ENCODE measurements around the gene SLC26A4.
"Not testable (repeated sequence)": the region's sequence is repeated elsewhere in the genome, so short reads cannot be mapped to it uniquely, and the experiment has no call there.

SLC26A4 gene
- total RNA-seq: 0.19 to 2.3 (median 0.33) reads per million in 3 experiments

DNA sequence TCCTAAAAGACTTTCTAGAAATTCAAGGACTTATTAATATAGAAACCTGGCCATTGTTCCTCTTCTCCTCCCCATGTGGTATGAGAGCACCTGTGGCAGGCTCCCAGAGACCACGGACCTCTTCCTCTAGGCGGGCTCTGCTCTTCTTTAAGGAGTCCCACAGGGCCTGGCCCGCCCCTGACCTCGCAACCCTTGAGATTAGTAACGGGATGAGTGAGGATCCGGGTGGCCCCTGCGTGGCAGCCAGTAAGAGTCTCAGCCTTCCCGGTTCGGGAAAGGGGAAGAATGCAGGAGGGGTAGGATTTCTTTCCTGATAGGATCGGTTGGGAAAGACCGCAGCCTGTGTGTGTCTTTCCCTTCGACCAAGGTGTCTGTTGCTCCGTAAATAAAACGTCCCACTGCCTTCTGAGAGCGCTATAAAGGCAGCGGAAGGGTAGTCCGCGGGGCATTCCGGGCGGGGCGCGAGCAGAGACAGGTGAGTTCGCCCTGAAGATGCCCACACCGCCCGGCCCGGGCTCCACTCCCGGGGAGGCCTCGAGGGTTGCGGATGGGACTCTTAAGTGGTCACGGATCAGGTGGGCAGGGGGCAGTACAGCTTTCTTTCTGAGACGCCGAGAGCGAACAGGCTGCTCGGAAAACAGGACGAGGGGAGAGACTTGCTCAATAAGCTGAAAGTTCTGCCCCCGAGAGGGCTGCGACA is at the start of gene SLC26A4:
Gene SLC26A4, plus strand, starts transcription at position 448 of the 700 bp plus-strand sequence. CDS start 814 bp downstream, outside the sequence.
- DNase-seq: no peak

DNA sequence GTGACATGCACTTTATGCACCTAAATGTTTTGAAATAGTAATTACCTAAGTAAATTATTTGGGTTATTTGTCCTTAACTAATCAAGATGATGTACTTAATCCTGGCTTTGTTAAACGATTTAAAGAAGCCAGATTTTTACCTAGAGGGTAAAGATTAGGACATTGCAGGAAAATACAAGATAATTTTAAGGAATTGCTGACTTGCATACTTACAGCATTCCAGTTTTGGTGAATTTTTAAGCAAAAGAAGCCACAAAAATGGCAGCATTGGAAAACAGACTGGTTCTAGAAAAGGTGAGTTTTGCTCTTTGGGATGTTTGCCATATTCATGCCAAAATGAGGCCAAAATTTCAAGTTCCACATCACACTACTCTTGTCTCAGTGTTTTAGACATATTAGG is 47.2 kb upstream of the SLC26A4 start:
- DNase-seq: no peak

DNA sequence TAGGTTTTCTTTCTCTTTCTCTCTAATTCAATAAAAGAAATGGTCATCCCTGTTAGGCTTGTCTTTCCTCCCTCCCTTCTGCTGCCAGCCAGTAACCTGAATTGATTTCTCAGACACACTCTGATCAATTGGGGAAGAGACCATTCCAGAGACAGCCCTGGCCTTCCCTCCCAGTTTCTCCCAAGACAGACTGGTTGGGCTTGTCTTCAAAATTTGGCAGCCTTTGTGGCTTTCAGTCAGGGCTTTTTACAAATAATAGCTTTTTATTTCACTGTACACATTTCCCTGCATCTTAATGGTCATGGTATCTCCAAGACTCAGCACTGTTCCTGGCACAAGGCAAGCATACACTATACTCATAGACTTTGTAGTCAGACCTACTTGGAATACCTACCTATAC is 46.7 kb upstream of the SLC26A4 start:
- no peak for DNase-seq

DNA sequence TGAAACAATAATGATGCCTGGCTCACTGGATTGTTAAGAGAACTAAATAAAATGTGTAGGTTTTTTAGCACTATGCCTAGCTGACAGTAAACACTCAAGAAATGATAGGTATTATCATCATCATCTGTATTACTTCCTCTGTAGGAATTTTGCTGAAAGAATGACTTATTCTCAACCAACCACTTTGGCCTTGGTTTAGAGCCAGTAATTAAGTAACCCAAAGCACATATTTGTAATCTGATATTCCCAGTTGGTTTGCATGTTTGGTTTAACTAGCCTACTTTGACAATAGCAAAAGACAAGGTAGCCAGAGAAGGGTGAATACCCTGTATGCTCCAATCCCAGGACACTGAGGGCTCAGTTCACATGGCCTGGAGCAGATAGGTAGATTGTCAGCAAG is 46.2 kb upstream of the SLC26A4 start:
- DNase-seq: no peak

DNA sequence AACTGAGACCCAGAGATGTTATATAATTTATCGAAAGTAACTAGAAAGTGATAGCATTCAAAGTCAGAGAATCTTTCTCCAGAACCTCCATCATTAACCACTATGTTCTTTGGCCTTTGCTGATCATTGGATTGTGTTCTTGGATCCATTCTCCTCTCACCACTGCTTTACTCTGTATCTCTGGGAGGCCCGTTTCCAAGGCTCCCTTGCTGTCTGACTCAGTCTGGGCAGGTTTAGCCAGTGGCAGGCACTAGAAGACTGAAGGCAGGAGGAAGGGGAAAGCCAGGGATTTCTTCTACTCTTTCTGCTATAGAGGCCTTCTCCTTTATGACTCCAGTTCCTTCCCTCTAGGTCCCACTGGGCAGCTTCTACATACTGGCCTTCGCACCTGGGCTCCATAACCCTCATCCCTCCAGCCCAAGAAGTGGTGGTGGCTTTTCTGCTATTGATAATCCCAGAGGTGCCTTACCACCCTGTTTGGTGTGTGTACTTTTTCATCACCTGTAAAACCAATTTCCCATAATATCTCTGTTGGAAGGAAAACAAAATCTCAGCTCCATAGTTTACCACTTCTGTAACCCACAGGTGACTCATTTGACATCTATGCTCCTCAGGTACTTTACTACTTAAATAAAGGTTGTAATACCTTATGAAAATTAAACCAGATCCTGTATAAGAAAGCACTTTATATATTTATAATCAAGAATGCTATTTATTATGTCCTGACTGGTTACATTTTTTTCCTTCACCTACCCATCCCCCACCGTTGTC is 44.5 kb upstream of the SLC26A4 start:
- DNase-seq: no peak

DNA sequence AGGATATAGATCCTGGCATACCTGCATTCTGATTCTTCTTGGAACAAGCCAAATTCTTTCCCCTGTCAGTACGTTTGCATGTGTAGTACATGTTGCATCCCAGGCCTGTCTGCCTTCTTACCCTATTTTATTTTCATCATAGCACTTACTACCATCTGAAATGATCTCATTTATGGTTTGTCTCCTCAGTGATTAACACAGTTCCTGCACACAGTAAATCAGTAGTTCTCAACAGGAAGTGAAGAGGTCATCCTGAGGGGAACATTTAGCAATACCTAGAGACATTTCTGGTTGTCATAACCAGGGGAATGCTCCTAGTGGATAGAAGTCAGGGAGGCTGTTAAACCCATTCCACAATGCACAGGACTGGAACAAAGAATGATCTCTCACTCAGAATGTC is 38.2 kb upstream of the SLC26A4 start:
- DNase-seq: no peak

DNA sequence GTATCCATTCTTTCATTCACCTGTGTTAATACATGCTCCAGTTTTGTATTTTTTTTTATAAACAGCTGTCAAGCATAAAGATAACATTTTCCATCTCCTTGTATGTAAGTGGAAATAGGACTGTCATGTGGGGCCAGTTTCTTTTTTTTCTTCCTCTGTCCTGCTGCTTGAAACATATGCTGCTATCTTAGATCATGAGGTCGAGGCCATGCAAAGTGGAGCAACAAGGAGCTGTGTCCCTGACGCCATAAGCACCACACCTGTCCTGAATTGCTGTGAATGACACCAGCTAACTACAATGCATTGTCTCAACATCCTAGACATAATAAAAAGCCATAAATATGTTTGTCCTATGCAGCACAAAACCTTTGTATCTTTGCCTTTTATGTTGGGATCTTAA is 37.7 kb upstream of the SLC26A4 start:
- DNase-seq: no peak

DNA sequence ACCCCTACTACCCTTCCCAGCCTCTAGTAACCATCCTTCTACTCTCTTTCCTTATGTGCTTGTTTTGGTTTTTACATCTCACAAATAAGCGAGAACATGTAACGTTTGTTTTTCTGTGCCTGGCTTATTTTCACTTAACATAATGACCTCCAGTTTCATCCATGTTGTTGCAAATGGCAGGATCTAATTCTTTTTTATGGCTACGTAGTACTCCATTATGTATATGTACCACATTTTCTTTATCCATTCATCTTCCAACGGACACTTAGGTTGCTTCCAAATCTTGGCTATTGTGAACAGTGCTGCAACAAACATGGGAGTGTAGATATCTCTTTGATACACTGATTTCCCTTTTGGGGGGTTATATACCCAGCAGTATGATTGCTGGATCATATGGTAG is 33.6 kb upstream of the SLC26A4 start:
- no peak for DNase-seq

DNA sequence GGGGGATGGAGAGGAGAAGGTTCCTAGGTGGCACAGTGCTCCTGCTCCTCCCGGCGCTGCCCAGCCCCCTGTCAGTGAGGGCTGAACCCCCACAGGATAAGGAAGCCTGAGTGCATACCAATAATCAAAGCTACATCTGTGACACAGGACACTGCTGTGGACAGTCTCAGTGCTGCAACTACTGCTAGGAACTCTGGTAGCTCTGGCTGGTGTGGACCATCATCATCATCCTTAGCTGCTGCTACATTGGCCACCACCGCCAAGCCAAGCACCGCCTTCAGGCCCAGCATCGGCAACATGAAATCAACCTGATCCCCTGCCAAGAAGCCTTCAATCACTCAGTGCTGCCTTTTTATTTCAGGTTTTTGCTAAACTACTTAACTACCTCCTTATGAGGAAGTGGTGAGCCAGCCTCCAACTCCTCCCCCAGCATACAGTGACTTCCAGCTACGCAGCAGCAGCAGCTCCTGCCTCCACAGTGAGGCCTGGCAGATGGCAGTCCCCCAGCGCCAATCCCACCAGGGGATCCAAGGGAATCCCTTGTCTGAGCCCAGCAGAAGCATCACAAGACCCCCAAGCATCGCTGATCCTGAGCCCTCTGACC is 32.1 kb upstream of the SLC26A4 start:
- DNase-seq: no peak

DNA sequence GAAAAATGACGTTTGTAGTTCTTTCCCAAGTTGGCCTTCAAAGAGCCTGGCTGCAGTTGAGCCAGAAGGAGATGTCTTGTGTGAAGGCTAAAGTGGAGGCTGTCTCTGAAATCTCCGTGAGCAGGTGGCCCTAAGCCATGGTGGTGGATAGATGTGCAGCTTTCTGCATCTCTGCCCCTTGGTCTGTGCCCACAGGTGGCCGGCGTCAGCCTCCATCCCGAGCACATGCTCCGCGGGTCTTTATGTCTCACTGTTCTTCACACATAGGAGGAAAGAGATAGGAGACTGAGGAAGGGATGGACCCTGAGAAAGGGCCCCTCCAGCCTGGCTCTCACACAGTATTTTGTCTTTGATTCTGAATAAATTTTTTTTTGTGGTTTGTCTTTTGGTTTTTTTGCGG is 30.3 kb upstream of the SLC26A4 start:
- no peak for DNase-seq

DNA sequence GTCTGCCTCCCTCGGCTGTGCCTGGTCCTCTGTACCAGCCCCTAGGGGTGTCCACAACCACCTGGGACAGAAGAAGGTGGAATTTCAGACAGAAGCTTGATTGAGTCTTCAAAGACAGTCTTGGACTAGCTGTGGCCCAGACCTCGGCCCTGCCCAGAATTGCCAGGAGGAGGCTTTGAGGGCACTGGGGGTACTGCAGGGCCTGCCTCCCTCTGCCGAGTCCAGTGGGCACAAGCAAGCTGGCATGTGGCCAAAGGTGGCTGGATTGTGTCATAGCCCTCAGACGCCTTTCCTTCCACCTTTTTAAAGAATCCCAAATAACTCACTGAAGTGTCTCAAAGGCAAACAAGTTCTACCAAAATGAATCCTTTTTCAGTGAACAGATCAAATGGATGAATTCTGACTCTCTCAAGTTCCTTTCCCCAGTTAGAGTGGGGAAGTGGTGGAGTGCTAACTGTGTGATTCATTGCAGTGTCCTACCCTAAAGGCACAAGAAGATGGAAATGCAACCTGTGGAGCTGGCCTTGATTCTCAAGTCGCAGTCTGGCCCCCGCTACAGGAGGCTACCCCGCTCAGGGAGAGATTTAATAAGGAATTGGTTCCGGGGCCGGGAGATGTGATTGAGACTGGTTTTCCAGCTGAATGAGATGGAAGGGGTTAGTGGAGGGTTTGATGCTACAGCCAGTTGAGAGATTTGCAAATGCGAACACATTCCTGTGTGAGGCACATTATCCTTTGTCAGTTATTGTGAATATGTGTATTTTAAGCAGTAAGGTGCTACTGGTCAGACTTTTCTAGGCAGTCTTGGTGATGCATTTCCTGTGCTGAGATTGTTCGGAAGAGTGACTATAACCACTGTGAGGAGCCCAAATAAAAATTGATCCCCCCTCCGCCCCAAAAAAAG is 28.8 kb upstream of the SLC26A4 start:
- no peak for DNase-seq

DNA sequence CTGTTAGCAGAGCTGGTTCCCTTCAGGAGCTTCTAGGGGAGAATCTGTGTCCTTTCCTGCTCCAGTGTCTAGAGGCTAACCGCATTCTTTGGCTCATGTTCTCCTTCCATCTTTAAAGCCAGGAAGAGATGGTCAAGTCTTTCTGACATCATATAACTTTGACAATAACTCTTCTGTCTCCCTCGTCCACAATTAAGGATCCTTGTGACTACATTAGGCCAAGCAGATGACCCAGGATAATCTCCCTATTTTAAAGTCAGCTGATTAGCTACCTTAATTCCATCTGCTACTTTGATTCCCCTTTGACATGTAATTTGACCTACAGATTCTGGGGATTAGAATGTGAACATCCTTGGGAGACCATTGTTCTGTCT is 28.1 kb upstream of the SLC26A4 start:
- no peak for DNase-seq

DNA sequence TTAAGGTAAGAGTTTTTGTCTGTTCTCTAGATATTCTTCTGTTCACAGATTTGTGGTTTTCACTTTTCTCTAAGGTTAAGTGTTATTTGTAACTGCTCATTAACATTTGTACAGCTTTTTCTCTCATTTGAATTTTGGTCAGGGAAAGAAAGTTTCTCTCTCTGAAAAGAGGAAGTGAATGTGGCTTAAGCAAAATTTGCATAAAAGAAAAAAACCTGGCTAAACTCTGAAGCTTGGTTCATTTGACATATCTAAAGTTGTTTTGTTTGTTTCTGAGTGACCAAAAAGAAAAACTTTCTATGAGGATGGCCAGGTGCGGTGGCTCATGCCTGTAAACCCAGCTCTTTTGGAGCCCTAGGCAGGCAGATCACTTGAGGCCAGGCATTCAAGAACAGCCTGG is 22.0 kb upstream of the SLC26A4 start:
- DNase-seq: no peak

DNA sequence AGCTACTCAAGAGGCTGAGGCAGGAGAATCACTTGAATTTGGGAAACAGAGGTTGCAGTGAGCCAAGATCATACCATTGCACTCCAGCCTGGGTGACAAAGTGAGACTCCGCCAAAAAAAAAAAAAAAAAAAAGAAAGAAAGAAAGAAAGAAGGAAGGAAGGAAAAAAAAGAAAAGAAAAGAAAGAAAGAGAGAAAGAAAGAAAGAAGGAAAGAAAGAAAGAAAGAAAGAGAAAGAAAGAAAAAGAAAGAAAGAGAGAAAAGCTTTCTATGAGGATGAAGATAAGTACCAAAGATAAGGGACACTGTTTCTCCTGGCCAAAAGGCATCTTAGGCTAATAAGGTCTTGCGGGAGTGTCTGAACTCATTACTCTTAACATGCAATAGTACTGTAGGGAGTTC is 21.6 kb upstream of the SLC26A4 start:
- DNase-seq: not testable (repeated sequence)

DNA sequence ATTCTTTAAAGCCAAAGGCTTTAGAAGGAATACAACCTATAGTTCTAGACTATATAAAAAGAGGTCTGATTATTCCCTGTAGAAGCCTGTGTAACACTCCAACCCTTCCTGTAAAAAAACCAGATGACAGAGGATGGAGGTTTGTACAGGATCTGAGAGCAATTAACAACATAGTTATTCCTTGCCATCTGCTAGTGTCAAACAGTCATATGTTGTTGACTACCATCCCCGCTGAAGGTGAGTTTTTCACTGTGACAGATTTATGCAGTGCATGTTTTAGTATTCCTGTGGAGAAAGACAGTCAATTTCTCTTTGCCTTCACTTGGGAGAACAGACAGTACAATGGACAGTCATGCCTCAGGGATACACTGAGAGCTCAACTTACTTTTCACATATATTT is 19.0 kb upstream of the SLC26A4 start:
- no peak for DNase-seq

DNA sequence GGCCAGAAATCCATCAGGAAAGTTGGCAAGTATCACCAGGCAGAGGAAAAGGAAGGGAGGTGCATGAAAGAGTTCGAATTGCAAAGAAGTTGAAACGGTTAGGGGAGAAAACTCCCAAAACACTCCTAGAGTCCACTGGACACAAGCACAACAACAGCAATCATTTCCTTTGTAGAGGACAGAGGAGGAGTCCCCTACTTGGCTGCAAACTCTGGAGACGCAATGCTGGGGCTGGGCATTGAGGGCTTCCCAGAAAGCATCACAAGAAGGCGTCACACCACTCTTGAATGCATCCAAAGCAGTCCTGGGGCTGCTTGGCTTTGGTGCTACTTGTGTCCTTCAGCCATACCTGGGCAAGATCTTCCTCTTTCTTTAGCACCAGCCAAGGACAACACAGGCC is 18.1 kb upstream of the SLC26A4 start:
- no peak for DNase-seq

DNA sequence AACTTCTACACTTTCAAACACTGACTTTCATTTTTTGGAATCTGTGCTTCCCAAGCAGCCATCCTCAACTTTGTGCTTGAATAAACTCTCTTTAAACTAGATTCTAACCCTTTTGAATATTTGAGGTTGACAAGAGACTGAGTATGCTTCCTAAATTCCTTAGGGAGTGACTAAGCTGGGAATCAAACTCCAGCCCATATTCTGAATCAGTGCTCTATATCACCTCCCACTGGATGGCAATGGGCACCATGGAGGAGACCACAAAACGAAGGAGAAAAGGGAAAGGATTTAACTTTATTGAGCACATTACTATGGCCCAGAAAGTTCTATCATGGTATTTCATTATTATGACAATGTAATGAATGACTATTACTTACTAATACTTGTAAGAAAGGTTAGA is 17.2 kb upstream of the SLC26A4 start:
- no peak for DNase-seq

DNA sequence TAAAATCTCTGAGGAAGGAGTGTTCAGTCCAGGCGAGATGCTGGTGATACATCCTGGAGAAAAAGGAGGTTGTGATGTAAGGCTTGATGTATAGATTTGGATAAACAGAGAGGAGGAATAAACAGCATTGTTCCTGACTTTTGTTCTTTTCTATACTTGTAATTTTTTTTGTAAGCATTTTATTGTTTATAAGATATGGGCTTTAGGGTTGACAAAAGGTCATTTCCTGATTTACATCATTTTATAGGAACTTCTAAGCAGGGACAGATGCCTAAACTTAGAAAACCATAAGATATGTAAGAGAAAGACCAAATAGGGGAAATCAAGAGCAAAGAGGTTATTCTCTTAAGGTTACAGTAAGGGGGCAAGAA is 16.7 kb upstream of the SLC26A4 start:
- no peak for DNase-seq

DNA sequence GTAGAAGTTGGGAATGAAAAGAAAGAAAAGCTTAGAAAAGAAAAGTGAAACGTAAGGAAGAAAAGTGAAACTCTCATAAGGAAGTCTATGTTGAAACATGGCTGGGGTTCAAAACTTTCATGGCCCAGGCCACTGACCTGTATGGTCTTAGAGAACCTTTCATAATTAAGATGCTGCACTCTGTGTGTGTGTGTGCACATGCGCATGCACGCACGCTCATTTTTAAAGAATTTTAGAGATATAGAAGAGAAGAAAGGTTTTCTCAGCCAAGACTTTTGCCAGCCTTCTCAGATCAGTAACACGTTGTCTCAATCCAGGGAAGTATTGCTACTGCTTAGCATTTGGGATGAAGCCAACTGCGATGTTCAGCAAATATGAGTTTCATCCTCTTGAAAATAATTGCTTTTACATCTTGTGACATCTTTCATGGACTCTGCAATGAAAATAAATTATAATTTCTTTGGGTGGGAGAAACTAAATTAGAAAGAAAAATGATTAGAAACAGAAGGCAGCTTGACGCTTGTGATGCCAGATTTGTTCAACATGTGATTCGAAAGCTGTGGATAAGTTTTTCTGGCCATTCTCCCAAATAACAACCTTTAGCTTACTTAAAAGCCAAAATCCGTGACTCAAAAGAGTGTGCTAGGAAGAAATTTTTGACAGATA is 16.2 kb upstream of the SLC26A4 start:
- DNase-seq: no peak

DNA sequence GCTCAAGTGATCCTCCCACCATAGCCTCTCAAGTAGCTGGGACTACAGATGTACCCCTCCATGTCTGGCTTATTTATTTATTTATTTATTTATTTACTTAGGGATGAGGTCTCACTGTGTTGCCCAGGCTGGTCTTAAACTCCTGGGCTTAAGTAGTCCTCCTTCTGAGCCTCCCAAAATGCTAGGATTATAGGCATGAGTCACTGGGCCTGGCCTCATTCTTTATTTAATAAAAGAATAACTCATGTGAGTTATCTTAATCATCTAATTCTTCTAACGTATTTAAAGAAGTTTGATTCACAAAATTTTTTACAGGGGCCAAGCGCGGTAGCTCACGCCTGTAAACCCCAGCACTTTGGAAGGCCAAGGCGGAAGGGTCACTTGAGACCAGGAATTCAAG is 8.0 kb upstream of the SLC26A4 start:
- no peak for DNase-seq

DNA sequence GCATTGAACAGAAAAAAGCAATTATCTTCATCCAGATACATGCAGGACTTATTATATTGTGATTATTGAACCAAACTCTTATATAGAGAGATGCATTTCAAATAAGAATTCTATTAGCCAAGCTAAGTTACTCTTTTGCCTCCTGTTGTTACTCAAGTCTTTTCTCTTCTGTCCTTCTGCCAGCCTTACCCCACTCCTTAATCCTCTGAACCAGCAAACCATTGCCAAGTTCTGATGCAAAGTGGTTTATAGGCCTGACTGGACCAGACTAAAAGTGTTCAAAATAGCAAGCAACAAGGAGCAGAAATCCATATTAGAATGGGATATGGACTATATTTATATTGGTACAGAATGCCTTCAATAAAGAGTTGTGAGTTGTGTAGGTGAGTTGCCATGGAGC is 2.2 kb upstream of the SLC26A4 start:
- DNase-seq: no peak

DNA sequence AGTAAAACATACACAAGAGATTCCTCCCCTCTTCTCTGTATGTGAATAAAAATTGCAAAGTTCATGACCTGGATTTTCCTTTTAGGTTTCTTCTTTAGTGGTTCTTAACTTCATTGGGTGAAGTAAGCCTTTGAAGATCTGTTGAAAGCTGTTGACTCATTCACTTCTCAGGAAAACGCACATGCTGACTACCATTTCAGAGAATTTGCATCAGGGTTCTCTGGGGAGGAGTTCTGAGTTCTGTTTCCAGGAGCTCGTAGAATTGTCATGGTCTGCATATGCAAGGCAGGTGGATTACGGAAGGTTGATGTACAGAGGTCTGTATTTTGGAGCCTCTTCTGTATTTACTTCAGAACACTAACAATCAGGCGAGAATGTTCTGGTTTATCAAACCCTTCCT is 962 bp upstream of the SLC26A4 start:
- DNase-seq: peak; percentile 3
